K562 (cell line): ENCODE measurements around the gene YBEY. TPM values are rescaled to one million over a fixed set of nuclear protein-coding genes. Genes with fewer than 3 reads are reported as not detected.
A peak's percentile ranks its signal among the peaks of the same experiment; 100 is the strongest.

Experiments
- BRF1 ChIP-seq: IDR thresholded peaks from 3 replicates; pipeline ENCODE4 v1.6.1; 2011; ENCODE audit warnings: borderline replicate concordance, mild to moderate bottlenecking; ENCODE audit not compliant: insufficient read length; ENCODE audit errors: extremely low read depth
- CBFB ChIP-seq: sonication (generic); formaldehyde crosslinking; IDR thresholded peaks from 2 replicates; pipeline ENCODE4 v1.4.0; 2020; ENCODE audit warnings: mild to moderate bottlenecking, missing genetic modification reagents
- CBX5 ChIP-seq: IDR thresholded peaks from 2 replicates; pipeline ENCODE4 v1.6.1; 2014; ENCODE audit warnings: low read depth, borderline replicate concordance
- FOXK1 ChIP-seq: sonication (generic); formaldehyde crosslinking; IDR thresholded peaks from 2 replicates; pipeline ENCODE4 v1.8.0; 2022; ENCODE audit warnings: missing genetic modification reagents, mild to moderate bottlenecking, borderline replicate concordance
- FOXM1 ChIP-seq, 2 experiments: fragments of 450-650 bp in 1 of 2; sonication (generic) in 1 of 2; formaldehyde crosslinking in 1 of 2; IDR thresholded peaks; 2 replicates each; pipeline versions ENCODE4 v1.6.1 to v1.9.0; 2017 to 2022; ENCODE audit warnings: low read depth in 2 of 2, mild to moderate bottlenecking in 2 of 2, missing genetic modification reagents in 1 of 2, moderate library complexity in 1 of 2
- HMBOX1 ChIP-seq: sonication (generic); IDR thresholded peaks from 2 replicates; pipeline ENCODE4 v1.6.1; 2016
- HNRNPH1 ChIP-seq: fragments of 200-400 bp; formaldehyde crosslinking; optimal IDR thresholded peaks from 2 replicates; pipeline ENCODE3; 2017; ENCODE audit warnings: low read depth, mild to moderate bottlenecking, low read length, moderate library complexity
- L3MBTL2 ChIP-seq: fragments of 450-650 bp; IDR thresholded peaks from 2 replicates; pipeline ENCODE4 v1.6.1; 2016; ENCODE audit warnings: mild to moderate bottlenecking, moderate library complexity
- LARP7 ChIP-seq: fragments of 450-650 bp; IDR thresholded peaks from 2 replicates; pipeline ENCODE4 v1.6.1; 2016
- LCOR ChIP-seq: sonication (generic); formaldehyde crosslinking; IDR thresholded peaks from 2 replicates; pipeline ENCODE4 v1.8.0; 2022; ENCODE audit warnings: mild to moderate bottlenecking, missing genetic modification reagents
- MBD1 ChIP-seq: fragments of 250-450 bp; sonication (Bioruptor Pico); IDR thresholded peaks from 2 replicates; pipeline ENCODE4 v1.8.0; 2022; ENCODE audit warnings: inconsistent platforms
- NFE2 ChIP-seq: IDR thresholded peaks from 2 replicates; pipeline ENCODE4 v1.6.1; 2014; ENCODE audit warnings: antibody characterized with exemption, low read depth
- POLR2AphosphoS2 ChIP-seq: IDR thresholded peaks from 2 replicates; pipeline ENCODE4 v1.6.1; 2012; ENCODE audit warnings: low read length, improper control_type of control experiment
- PTTG1 ChIP-seq: fragments of 450-650 bp; IDR thresholded peaks from 2 replicates; pipeline ENCODE4 v1.6.1; 2016; ENCODE audit warnings: low read depth, mild to moderate bottlenecking, missing genetic modification characterization, missing compliant biosample characterization
- RAD51 ChIP-seq: fragments of 450-650 bp; IDR thresholded peaks from 2 replicates; pipeline ENCODE4 v1.7.1; 2016; ENCODE audit warnings: low read depth, mild to moderate bottlenecking, borderline replicate concordance
- RBM14 ChIP-seq: fragments of 200-400 bp; formaldehyde crosslinking; IDR thresholded peaks from 2 replicates; pipeline ENCODE4 v1.6.1; 2018; ENCODE audit warnings: low read depth, mild to moderate bottlenecking, low read length, moderate library complexity, borderline replicate concordance; ENCODE audit not compliant: insufficient read depth
- RBM25 ChIP-seq: fragments of 200-400 bp; formaldehyde crosslinking; IDR thresholded peaks from 2 replicates; pipeline ENCODE4 v1.6.1; 2018; ENCODE audit warnings: low read length, low read depth, moderate library complexity; ENCODE audit not compliant: severe bottlenecking
- TARDBP ChIP-seq: fragments of 450-650 bp; IDR thresholded peaks from 2 replicates; pipeline ENCODE4 v1.6.1; 2016
- USF2 ChIP-seq: sonication (generic); formaldehyde crosslinking; IDR thresholded peaks from 2 replicates; pipeline ENCODE4 v1.5.0; 2020; ENCODE audit warnings: missing genetic modification reagents
- YBX1 ChIP-seq: fragments of 450-650 bp; IDR thresholded peaks from 2 replicates; pipeline ENCODE4 v1.7.1; 2016; ENCODE audit warnings: mild to moderate bottlenecking
- ZEB2 ChIP-seq: fragments of 450-650 bp; IDR thresholded peaks from 2 replicates; pipeline ENCODE4 v1.6.1; 2016
- ZKSCAN1 ChIP-seq: fragments of 150-350 bp; IDR thresholded peaks from 2 replicates; pipeline ENCODE4 v1.6.1; 2016; ENCODE audit warnings: low read depth, low read length
- ZNF212 ChIP-seq: fragments of 450-650 bp; formaldehyde crosslinking; IDR thresholded peaks from 2 replicates; pipeline ENCODE4 v1.4.0; 2020; ENCODE audit warnings: mild to moderate bottlenecking
- ZNF395 ChIP-seq: fragments of 200-800 bp; sonication (Bioruptor generic); IDR thresholded peaks from 2 replicates; pipeline ENCODE4 v1.6.1; 2017; ENCODE audit warnings: missing genetic modification characterization, missing compliant biosample characterization
- ZNF507 ChIP-seq: conservative IDR thresholded peaks from 2 replicates; pipeline ENCODE4 v1.6.1; 2017; ENCODE audit warnings: missing genetic modification characterization, missing compliant biosample characterization
- polyA plus RNA-seq, 8 experiments: library from polyadenylated mRNA; depleted of rRNA in 4 of 8; stranded (reverse) in 5 of 8; unstranded in 3 of 8; fragments of >200 nt; fragmentation: Nextera tagmentation in 2 of 8; fragmentation: Illumina TruSeq in 1 of 8; extraction: Ambion mirVana in 2 of 8; extraction: Trizol in 1 of 8; gene quantifications; 2 replicates each; pipeline versions ENCODE4 v1.2.1 to v1.2.3, GENCODE V29; 2011 to 2014; ENCODE audit warnings: inconsistent platforms in 1 of 8, missing spikeins in 1 of 8
- total RNA-seq, 7 experiments: library from RNA; depleted of rRNA in 6 of 7; stranded (reverse); fragments of >200 nt in 6 of 7; fragmentation: Illumina TruSeq in 2 of 7; extraction: Trizol in 2 of 7; gene quantifications; 2 replicates each; pipeline versions ENCODE4 v1.2.1 to v1.2.3, GENCODE V29; 2011 to 2021; ENCODE audit warnings: low replicate concordance in 1 of 7

The YBEY gene
- total and polyA plus RNA-seq, 9 of the 15 experiments (the other 6 are each of a cell fraction or from before 2014, with no cell fraction given) = 6.4 to 28.0 (median 12.4) TPM

- peak; percentile 41; the same call in 1 of the 2 replicates for TF ChIP-seq ZEB2
- no peak for TF ChIP-seq ZNF212 (CRISPR knock-in tag)
- no peak for TF ChIP-seq FOXK1 (CRISPR knock-in tag)
- TF ChIP-seq MBD1 = no peak
- TF ChIP-seq L3MBTL2 = peak; percentile 45; the same call in 1 of the 2 replicates
- no peak for TF ChIP-seq ZNF395 (CRISPR knock-in tag)
- no peak for TF ChIP-seq USF2 (CRISPR knock-in tag)
- TF ChIP-seq RBM14 = 0 out of 2 replicates have a peak, but pooled peaks have one; percentile 7
- TF ChIP-seq LCOR (CRISPR knock-in tag) = no peak
- TF ChIP-seq CBX5 = 0 out of 2 replicates have a peak, but pooled peaks have one; percentile 8
- TF ChIP-seq FOXM1 (IDR thresholded peaks at IDR 0.05; ENCODE audit: low read depth) = no peak
- peak; percentile 93; the same call in 1 of the 2 replicates for TF ChIP-seq FOXM1 (CRISPR knock-in tag; IDR thresholded peaks at IDR 0.05; ENCODE audit: low read depth)
- no peak for TF ChIP-seq HNRNPH1
- no peak for TF ChIP-seq YBX1
- TF ChIP-seq RAD51 = no peak
- no peak for TF ChIP-seq NFE2
- no peak for TF ChIP-seq LARP7
- TF ChIP-seq TARDBP = 0 out of 2 replicates have a peak, but pooled peaks have one; percentile 44
- no peak for TF ChIP-seq HMBOX1
- no peak for TF ChIP-seq BRF1
- no peak for TF ChIP-seq ZNF507 (tag)
- no peak for TF ChIP-seq POLR2AphosphoS2
- TF ChIP-seq CBFB (CRISPR knock-in tag) = no peak
- no peak for TF ChIP-seq RBM25
- TF ChIP-seq ZKSCAN1 = no peak
- TF ChIP-seq PTTG1 (tag) = no peak
Observed at GRCh38 chr21:46325073-46325912, 39.2 kb downstream of the YBEY start (continued).
